Keratinocyte (primary cell): Measurements from ENCODE around the gene THRB. TPM values are rescaled to one million over a fixed set of nuclear protein-coding genes. Genes with fewer than 3 reads are reported as not detected.

Source experiments
- DNase-seq: peaks from one replicate; pipeline ENCODE4 v3.0.0-alpha.2; 2011; ENCODE audit warnings: low read depth, missing footprints, low spot score
- FAIRE-seq: peaks from 2 replicates; lab custom pipeline; 2011; peaks lifted over from hg19 to GRCh38; lab: Jason Lieb, UNC
- H2AFZ ChIP-seq: 2 replicates; pipeline ENCODE4 v1.6.0; 2012; ENCODE audit warnings: low read length, control low read depth, inconsistent platforms; ENCODE audit not compliant: control insufficient read depth
- H3K27ac ChIP-seq: 2 replicates; pipeline ENCODE4 v1.5.1; 2011; ENCODE audit warnings: low read length; ENCODE audit not compliant: control insufficient read depth, insufficient read depth
- H3K27me3 ChIP-seq: 3 replicates; pipeline ENCODE4 v1.6.0; 2011; ENCODE audit warnings: low read length; ENCODE audit not compliant: control insufficient read depth, insufficient read depth; ENCODE audit errors: extremely low read depth
- H3K36me3 ChIP-seq, 2 experiments: 2 replicates in 1 of 2; 3 replicates in 1 of 2; pipeline ENCODE4 v1.5.1; 2011; ENCODE audit warnings: low read length in 2 of 2, mild to moderate bottlenecking in 1 of 2; ENCODE audit not compliant: control insufficient read depth in 2 of 2, insufficient read depth in 2 of 2; ENCODE audit errors: extremely low read depth in 1 of 2
- H3K4me1 ChIP-seq: 3 replicates; pipeline ENCODE4 v1.5.1; 2011; ENCODE audit warnings: low read length; ENCODE audit not compliant: control insufficient read depth, insufficient read depth; ENCODE audit errors: extremely low read depth
- H3K4me2 ChIP-seq: 3 replicates; pipeline ENCODE4 v1.6.0; 2011; ENCODE audit warnings: low read depth, low read length; ENCODE audit not compliant: control insufficient read depth, insufficient read depth; ENCODE audit errors: extremely low read depth
- H3K4me3 ChIP-seq, 3 experiments: fragments of 200-600 bp in 1 of 3; sonication (generic) in 1 of 3; 2 replicates in 2 of 3; 3 replicates in 1 of 3; pipeline ENCODE4 v1.5.1; 2011 to 2016; ENCODE audit warnings: low read length in 3 of 3, mild to moderate bottlenecking in 3 of 3, control low read depth in 2 of 3, inconsistent platforms in 1 of 3, low read depth in 1 of 3, mixed read lengths in 1 of 3, mixed run types in 1 of 3, moderate library complexity in 1 of 3; ENCODE audit not compliant: control insufficient read depth in 2 of 3, insufficient read depth in 2 of 3; ENCODE audit errors: extremely low read depth in 1 of 3
- H3K79me2 ChIP-seq: 2 replicates; pipeline ENCODE4 v1.6.0; 2012; ENCODE audit warnings: low read length; ENCODE audit not compliant: control insufficient read depth, insufficient read depth
- H3K9ac ChIP-seq: 3 replicates; pipeline ENCODE4 v1.6.0; 2011; ENCODE audit warnings: low read length; ENCODE audit not compliant: control insufficient read depth, insufficient read depth; ENCODE audit errors: extremely low read depth
- H3K9me1 ChIP-seq: 3 replicates; pipeline ENCODE4 v1.6.0; 2011; ENCODE audit warnings: low read length; ENCODE audit not compliant: control insufficient read depth, insufficient read depth; ENCODE audit errors: extremely low read depth
- H3K9me3 ChIP-seq: 2 replicates; pipeline ENCODE4 v1.5.1; 2012; ENCODE audit warnings: low read depth, low read length; ENCODE audit not compliant: control insufficient read depth
- H4K20me1 ChIP-seq: 3 replicates; pipeline ENCODE4 v1.6.0; 2011; ENCODE audit warnings: low read length; ENCODE audit not compliant: control insufficient read depth, insufficient read depth; ENCODE audit errors: extremely low read depth
- CTCF ChIP-seq, 3 experiments: IDR thresholded peaks in 1 of 3; conservative IDR thresholded peaks in 1 of 3; optimal IDR thresholded peaks in 1 of 3; 2 replicates in 2 of 3; 3 replicates in 1 of 3; pipeline versions ENCODE3 to v1.5.1; 2011; ENCODE audit warnings: low read length in 3 of 3, mild to moderate bottlenecking in 3 of 3, moderate library complexity in 2 of 3, control low read depth in 1 of 3, inconsistent platforms in 1 of 3; ENCODE audit not compliant: insufficient read depth in 2 of 3; ENCODE audit errors: extremely low read depth in 1 of 3
- EZH2 ChIP-seq: IDR thresholded peaks from one replicate; pipeline ENCODE4 v1.6.1; 2012; ENCODE audit warnings: inconsistent platforms, mild to moderate bottlenecking, low read length, moderate library complexity
- dilution Hi-C: fragments of 300-500 bp; cut with MboI; formaldehyde crosslinking; loops from one replicate; pipeline ENCODE4 v1.7.0; 2020; ENCODE audit warnings: low sequenced_read_pairs; ENCODE audit not compliant: extremely low pct_ligation_motif_present
- polyA plus RNA-seq, 5 experiments: library from polyadenylated mRNA; depleted of rRNA in 3 of 5; stranded (reverse) in 3 of 5; stranded (forward) in 1 of 5; unstranded in 1 of 5; fragments of >200 nt; gene quantifications; 1 replicate in 1 of 5; 2 replicates in 3 of 5; 3 replicates in 1 of 5; pipeline versions ENCODE4 v1.2.1 to v1.2.3, GENCODE V29; 2011 to 2012; ENCODE audit warnings: missing spikeins in 2 of 5, low read depth in 1 of 5, low replicate concordance in 1 of 5

The THRB gene
- polyA plus RNA-seq, 1 donor (not counting 4 experiments of a cell fraction or from before 2014, with no cell fraction given) = 2.6 TPM

- dilution Hi-C loops = no loop called here
Measured at GRCh38 chr3:24306518-24306917, 188.1 kb downstream of the THRB start.

GRCh38 chr3:24305795-24306467 is 188.7 kb downstream of the THRB start:
- FAIRE-seq = peak; percentile 41
- dilution Hi-C loops = no loop called here
- no peak overlapping the region for H3K4me2 ChIP-seq

More at GRCh38 chr3:24306518-24306917, 188.1 kb downstream of the THRB start:
- H3K27me3 ChIP-seq = no peaks in the 10 kb centered on the region
- no peak for DNase-seq
- H3K36me3 ChIP-seq = no peaks in the 10 kb centered on the region
- no peaks in the 10 kb centered on the region for H3K9me3 ChIP-seq
- no peaks in the 10 kb centered on the region for H3K79me2 ChIP-seq
- H3K9ac ChIP-seq = no peak overlapping the region
- no peak overlapping the region for H3K27ac ChIP-seq
- no peak overlapping the region for H3K4me3 ChIP-seq
- H2AFZ ChIP-seq = no peak overlapping the region
- no peaks in the 10 kb centered on the region for H4K20me1 ChIP-seq
- no peaks in the 10 kb centered on the region for H3K9me1 ChIP-seq
- FAIRE-seq = no peak
- no peak for TF ChIP-seq EZH2
- TF ChIP-seq CTCF (optimal IDR thresholded peaks at IDR 0.05 in 1 of 3, IDR thresholded peaks at IDR 0.05 in 1 of 3, conservative IDR thresholded peaks at IDR 0.05 in 1 of 3; ENCODE audit: extremely low read depth in 1 of 3, insufficient read depth in 2 of 3, low read length in 3 of 3) = no peak
- no peak overlapping the region for H3K4me2 ChIP-seq
- peaks cover 4% of the 10 kb centered on the region for H3K4me1 ChIP-seq

More at GRCh38 chr3:24305795-24306467, 188.7 kb downstream of the THRB start:
- Histone ChIP-seq H3K79me2 (no peaks in the 10 kb centered on the region), H3K9ac (no peak overlapping the region), H4K20me1 (no peaks in the 10 kb centered on the region), H3K4me3 (no peak overlapping the region), H3K27me3 (no peaks in the 10 kb centered on the region), H3K36me3 (no peaks in the 10 kb centered on the region), H2AFZ (no peak overlapping the region), H3K9me3 (no peaks in the 10 kb centered on the region), H3K27ac (no peak overlapping the region), H3K4me1 (peaks cover 4% of the 10 kb centered on the region), H3K9me1 (no peaks in the 10 kb centered on the region)
- no peak for DNase-seq
- TF ChIP-seq CTCF (optimal IDR thresholded peaks at IDR 0.05 in 1 of 3, IDR thresholded peaks at IDR 0.05 in 1 of 3, conservative IDR thresholded peaks at IDR 0.05 in 1 of 3; ENCODE audit: extremely low read depth in 1 of 3, insufficient read depth in 2 of 3, low read length in 3 of 3) = no peak
- no peak for TF ChIP-seq EZH2
